ENCODE results near the gene JAG2.

Gene JAG2

DNA sequence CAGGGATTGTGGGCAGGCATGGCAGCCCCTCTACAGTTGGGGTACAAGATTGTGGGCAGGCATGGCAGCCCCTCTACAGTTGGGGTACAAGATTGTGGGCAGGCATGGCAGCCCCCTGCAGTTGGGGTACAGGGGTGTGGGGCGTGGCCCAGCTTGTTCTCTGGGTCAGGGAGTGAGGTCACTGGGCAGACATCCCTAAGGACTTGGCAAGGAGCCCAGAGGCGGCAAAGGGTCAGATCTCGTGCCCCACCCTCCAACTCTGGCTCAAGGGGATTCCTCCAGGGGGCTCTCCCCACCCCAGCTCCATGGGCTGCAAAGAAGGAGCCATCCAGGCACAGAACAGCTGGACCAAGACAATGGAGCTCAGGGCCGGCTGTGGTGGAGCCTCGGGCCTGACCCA is 38.3 kb upstream of the JAG2 start:
- TF ChIP-seq POLR2AphosphoS5 (IDR thresholded peaks at IDR 0.05; ENCODE audit: low read depth) (no peak), SPI1 (IDR thresholded peaks at IDR 0.05; ENCODE audit: borderline replicate concordance, low read depth) (no peak), GABPA (IDR thresholded peaks at IDR 0.05; ENCODE audit: low read depth) (no peak)
- TF ChIP-seq, protein P1, sequence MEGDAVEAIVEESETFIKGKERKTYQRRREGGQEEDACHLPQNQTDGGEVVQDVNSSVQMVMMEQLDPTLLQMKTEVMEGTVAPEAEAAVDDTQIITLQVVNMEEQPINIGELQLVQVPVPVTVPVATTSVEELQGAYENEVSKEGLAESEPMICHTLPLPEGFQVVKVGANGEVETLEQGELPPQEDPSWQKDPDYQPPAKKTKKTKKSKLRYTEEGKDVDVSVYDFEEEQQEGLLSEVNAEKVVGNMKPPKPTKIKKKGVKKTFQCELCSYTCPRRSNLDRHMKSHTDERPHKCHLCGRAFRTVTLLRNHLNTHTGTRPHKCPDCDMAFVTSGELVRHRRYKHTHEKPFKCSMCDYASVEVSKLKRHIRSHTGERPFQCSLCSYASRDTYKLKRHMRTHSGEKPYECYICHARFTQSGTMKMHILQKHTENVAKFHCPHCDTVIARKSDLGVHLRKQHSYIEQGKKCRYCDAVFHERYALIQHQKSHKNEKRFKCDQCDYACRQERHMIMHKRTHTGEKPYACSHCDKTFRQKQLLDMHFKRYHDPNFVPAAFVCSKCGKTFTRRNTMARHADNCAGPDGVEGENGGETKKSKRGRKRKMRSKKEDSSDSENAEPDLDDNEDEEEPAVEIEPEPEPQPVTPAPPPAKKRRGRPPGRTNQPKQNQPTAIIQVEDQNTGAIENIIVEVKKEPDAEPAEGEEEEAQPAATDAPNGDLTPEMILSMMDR (IDR thresholded peaks at IDR 0.05; ENCODE audit: insufficient read depth, low read length), result no peak
- TF ChIP-seq, protein P2, sequence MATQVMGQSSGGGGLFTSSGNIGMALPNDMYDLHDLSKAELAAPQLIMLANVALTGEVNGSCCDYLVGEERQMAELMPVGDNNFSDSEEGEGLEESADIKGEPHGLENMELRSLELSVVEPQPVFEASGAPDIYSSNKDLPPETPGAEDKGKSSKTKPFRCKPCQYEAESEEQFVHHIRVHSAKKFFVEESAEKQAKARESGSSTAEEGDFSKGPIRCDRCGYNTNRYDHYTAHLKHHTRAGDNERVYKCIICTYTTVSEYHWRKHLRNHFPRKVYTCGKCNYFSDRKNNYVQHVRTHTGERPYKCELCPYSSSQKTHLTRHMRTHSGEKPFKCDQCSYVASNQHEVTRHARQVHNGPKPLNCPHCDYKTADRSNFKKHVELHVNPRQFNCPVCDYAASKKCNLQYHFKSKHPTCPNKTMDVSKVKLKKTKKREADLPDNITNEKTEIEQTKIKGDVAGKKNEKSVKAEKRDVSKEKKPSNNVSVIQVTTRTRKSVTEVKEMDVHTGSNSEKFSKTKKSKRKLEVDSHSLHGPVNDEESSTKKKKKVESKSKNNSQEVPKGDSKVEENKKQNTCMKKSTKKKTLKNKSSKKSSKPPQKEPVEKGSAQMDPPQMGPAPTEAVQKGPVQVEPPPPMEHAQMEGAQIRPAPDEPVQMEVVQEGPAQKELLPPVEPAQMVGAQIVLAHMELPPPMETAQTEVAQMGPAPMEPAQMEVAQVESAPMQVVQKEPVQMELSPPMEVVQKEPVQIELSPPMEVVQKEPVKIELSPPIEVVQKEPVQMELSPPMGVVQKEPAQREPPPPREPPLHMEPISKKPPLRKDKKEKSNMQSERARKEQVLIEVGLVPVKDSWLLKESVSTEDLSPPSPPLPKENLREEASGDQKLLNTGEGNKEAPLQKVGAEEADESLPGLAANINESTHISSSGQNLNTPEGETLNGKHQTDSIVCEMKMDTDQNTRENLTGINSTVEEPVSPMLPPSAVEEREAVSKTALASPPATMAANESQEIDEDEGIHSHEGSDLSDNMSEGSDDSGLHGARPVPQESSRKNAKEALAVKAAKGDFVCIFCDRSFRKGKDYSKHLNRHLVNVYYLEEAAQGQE (IDR thresholded peaks at IDR 0.05; ENCODE audit: insufficient replicate concordance, low read depth), result no peak
- Histone ChIP-seq H3K27me3 (ENCODE audit: insufficient read depth, poor library complexity, severe bottlenecking) (no peaks in the 10 kb centered on the region), H3K4me3 (replicated peaks; ENCODE audit: insufficient read depth, low read length) (no peak overlapping the region), H3K27ac (replicated peaks) (no peak overlapping the region)
- DNase-seq (ENCODE audit: low read depth in 1 of 2, low spot score in 1 of 2), result no peak

DNA sequence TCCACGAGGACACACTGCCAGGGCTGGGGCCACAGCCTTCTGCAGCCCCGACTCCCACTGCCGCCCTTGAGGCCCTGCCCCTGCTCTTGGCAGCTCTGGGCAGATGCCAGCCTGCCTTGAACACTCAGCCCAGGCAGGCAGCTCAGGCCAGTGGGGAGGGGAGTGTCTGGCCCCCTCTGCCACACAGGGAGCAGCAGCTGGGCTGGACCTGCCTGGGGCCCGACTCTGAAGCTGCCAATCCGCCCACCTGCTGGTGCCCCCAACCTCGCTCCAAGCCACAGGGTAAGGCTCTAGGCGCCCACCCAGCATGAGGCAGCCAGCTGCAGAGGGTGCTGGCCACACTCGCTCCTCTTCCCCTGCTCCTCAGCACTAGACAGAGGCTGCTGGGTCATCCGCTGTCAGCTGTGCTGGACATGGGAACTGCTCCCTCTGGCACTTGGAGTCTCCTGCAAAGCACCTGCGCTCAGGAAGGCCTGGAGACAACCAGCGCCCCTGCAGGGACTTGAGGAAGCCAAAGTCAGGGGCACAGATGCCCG is 37.2 kb upstream of the JAG2 start:
- H3K27me3 ChIP-seq (ENCODE audit: insufficient read depth, poor library complexity, severe bottlenecking), result no peaks in the 10 kb centered on the region
- no peak for TF ChIP-seq SPI1 (IDR thresholded peaks at IDR 0.05; ENCODE audit: borderline replicate concordance, low read depth)
- TF ChIP-seq, protein P2 (IDR thresholded peaks at IDR 0.05; ENCODE audit: insufficient replicate concordance, low read depth), result no peak
- TF ChIP-seq, protein P1 (IDR thresholded peaks at IDR 0.05; ENCODE audit: insufficient read depth, low read length), result no peak
- no peak for TF ChIP-seq GABPA (IDR thresholded peaks at IDR 0.05; ENCODE audit: low read depth)
- no peak for TF ChIP-seq POLR2AphosphoS5 (IDR thresholded peaks at IDR 0.05; ENCODE audit: low read depth)
- no peak for DNase-seq (ENCODE audit: low read depth in 1 of 2, low spot score in 1 of 2)
- no peak overlapping the region for H3K4me3 ChIP-seq (replicated peaks; ENCODE audit: insufficient read depth, low read length)
- no peak overlapping the region for H3K27ac ChIP-seq (replicated peaks)

DNA sequence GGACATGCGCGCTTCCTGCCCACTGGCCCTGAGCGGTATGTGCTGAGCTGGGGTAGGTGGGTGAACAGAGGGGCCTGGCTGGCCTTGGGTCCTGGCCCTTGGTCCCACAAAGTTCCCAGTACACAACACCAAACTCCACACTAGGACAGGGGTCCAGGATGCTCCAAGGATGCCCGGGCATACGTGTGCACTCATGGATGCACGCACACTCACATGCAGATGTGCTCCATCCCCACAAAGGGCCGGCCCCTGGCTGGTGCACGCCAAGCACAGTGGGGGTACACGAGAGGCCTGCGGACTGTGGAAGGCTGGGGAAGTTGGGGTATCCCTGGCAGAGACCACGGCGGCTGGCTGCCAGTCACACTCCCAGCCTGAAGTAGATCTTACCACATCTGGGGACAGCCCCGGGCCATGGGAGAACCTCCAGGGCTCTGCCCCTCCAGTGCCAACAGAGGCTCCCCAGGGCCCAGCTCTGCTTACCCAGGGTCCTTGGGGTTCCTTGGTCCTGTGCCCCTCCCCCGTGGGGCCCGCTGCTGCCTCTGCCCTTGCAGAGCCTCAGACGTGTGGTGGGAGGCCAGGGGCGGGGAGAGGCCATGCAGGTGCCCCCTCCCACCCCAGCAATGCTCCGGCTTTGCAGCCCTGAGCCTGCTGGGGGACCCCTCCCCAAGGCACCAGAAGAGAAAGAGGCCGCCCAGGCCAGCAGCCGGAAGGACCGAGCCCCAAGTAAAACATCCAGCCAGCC is 36.5 kb upstream of the JAG2 start:
- DNase-seq (ENCODE audit: low read depth in 1 of 2, low spot score in 1 of 2), result no peak
- H3K4me3 ChIP-seq (replicated peaks; ENCODE audit: insufficient read depth, low read length), result no peak overlapping the region
- TF ChIP-seq SPI1 (IDR thresholded peaks at IDR 0.05; ENCODE audit: borderline replicate concordance, low read depth) (no peak), GABPA (IDR thresholded peaks at IDR 0.05; ENCODE audit: low read depth) (no peak), POLR2AphosphoS5 (IDR thresholded peaks at IDR 0.05; ENCODE audit: low read depth) (no peak)
- TF ChIP-seq, protein P2 (IDR thresholded peaks at IDR 0.05; ENCODE audit: insufficient replicate concordance, low read depth), result no peak
- TF ChIP-seq, protein P1 (IDR thresholded peaks at IDR 0.05; ENCODE audit: insufficient read depth, low read length), result no peak
- no peaks in the 10 kb centered on the region for H3K27me3 ChIP-seq (ENCODE audit: insufficient read depth, poor library complexity, severe bottlenecking)
- H3K27ac ChIP-seq (replicated peaks), result no peak overlapping the region

All from HL-60 (cell line).